ENCODE results near the gene CNP. TPM values are rescaled to one million over a fixed set of nuclear protein-coding genes. Genes with fewer than 3 reads are reported as not detected.

The CNP gene
- total RNA-seq, 4 donors from 2014 or later: 41.8 to 65.2 (median 53.8) TPM

- H3K4me3 ChIP-seq (replicated peaks in 1 of 3): peak overlapping the region in 1 of 3 donors; percentile 90
Observed at GRCh38 chr17:41967921-41968578, 1.5 kb downstream of the CNP start.

GRCh38 chr17:41968676-41969075, 2.1 kb downstream of the CNP start:
- WGBS, 2 donors: 92 to 93% methylated on average over 10 of the region's 10 CpGs
- no peak for DNase-seq
- TF ChIP-seq POLR2A (IDR thresholded peaks at IDR 0.05) (no peak), CTCF (IDR thresholded peaks at IDR 0.05) (no peak)
- Histone ChIP-seq H3K4me3 (replicated peaks in 1 of 3) (no peak overlapping the region), H3K4me1 (peaks cover 12 to 41% of the 10 kb centered on the region in 2 donors), H3K36me3 (peaks cover 11 to 17% of the 10 kb centered on the region in 2 donors), H3K27me3 (no peaks in the 10 kb centered on the region), H3K27ac (no peak overlapping the region), H3K9me3 (no peaks in the 10 kb centered on the region)
- intact Hi-C loops (cut with DNase I): loop anchor here (10.0 kb wide), 1 partner anchor 234 kb away; the partner anchor contains the start of gene HAP1

More at GRCh38 chr17:41967921-41968578, 1.5 kb downstream of the CNP start:
- no peaks in the 10 kb centered on the region for H3K9me3 ChIP-seq
- H3K36me3 ChIP-seq: peaks cover 4 to 11% of the 10 kb centered on the region in 2 donors
- TF ChIP-seq CTCF (IDR thresholded peaks at IDR 0.05): no peak
- no peak for TF ChIP-seq POLR2A (IDR thresholded peaks at IDR 0.05)
- intact Hi-C loops (cut with DNase I): loop anchor here (10.0 kb wide), 1 partner anchor 233 kb away; the partner anchor contains the start of gene HAP1
- peaks cover 12 to 37% of the 10 kb centered on the region in 2 donors for H3K4me1 ChIP-seq
- no peaks in the 10 kb centered on the region for H3K27me3 ChIP-seq
- DNase-seq: no peak
- H3K27ac ChIP-seq: peak overlapping the region in 2 of 3 donors; percentile 83 to 91
- 85 to 89% methylated on average over 14 to 24 of the region's 37 CpGs for WGBS, 2 donors

GRCh38 chr17:41970901-41971331, 4.3 kb downstream of the CNP start:
- intact Hi-C loops (cut with DNase I): loop anchor here (5.0 kb wide), 1 partner anchor 51 kb away; the partner anchor contains the start of gene NKIRAS2
- H3K27me3 ChIP-seq: no peaks in the 10 kb centered on the region
- no peak overlapping the region for H3K4me3 ChIP-seq (replicated peaks in 1 of 3)
- peak overlapping the region in 2 of 3 donors; percentile 15 to 53 for H3K27ac ChIP-seq
- H3K9me3 ChIP-seq: no peaks in the 10 kb centered on the region
- 66 to 76% methylated on average over 5 of the region's 5 CpGs for WGBS, 2 donors
- H3K36me3 ChIP-seq: peaks cover 32 to 37% of the 10 kb centered on the region in 2 donors
- no peak for TF ChIP-seq CTCF (IDR thresholded peaks at IDR 0.05)
- TF ChIP-seq POLR2A (IDR thresholded peaks at IDR 0.05): no peak
- DNase-seq: peak; percentile 30 to 33
- H3K4me1 ChIP-seq: peaks cover 6 to 30% of the 10 kb centered on the region in 2 donors

GRCh38 chr17:41971721-41972523, 5.3 kb downstream of the CNP start:
- no peak for DNase-seq
- intact Hi-C loops (cut with DNase I): loop anchor here (5.0 kb wide), 1 partner anchor 50 kb away; the partner anchor contains the start of gene NKIRAS2
- Histone ChIP-seq H3K27me3 (no peaks in the 10 kb centered on the region), H3K36me3 (peaks cover 41 to 47% of the 10 kb centered on the region in 2 donors), H3K9me3 (no peaks in the 10 kb centered on the region), H3K4me3 (replicated peaks in 1 of 3) (no peak overlapping the region), H3K4me1 (peaks cover 6 to 35% of the 10 kb centered on the region in 2 donors), H3K27ac (no peak overlapping the region)
- 85 to 86% methylated on average over 9 to 18 of the region's 18 CpGs for WGBS, 2 donors
- TF ChIP-seq CTCF (IDR thresholded peaks at IDR 0.05): no peak
- TF ChIP-seq POLR2A (IDR thresholded peaks at IDR 0.05): no peak

Data from thyroid gland (tissue), 4 donors.